ENCODE data around the gene RUFY3. TPM values are rescaled to one million over a fixed set of nuclear protein-coding genes. Genes with fewer than 3 reads are reported as not detected.
"Not testable (repeated sequence)": the region's sequence is repeated elsewhere in the genome, so short reads cannot be mapped to it uniquely, and the experiment has no call there.

RUFY3 gene
- total and polyA plus RNA-seq, 3 experiments from 2014 or later = 10.4 to 14.8 (median 13.8) TPM

DNA sequence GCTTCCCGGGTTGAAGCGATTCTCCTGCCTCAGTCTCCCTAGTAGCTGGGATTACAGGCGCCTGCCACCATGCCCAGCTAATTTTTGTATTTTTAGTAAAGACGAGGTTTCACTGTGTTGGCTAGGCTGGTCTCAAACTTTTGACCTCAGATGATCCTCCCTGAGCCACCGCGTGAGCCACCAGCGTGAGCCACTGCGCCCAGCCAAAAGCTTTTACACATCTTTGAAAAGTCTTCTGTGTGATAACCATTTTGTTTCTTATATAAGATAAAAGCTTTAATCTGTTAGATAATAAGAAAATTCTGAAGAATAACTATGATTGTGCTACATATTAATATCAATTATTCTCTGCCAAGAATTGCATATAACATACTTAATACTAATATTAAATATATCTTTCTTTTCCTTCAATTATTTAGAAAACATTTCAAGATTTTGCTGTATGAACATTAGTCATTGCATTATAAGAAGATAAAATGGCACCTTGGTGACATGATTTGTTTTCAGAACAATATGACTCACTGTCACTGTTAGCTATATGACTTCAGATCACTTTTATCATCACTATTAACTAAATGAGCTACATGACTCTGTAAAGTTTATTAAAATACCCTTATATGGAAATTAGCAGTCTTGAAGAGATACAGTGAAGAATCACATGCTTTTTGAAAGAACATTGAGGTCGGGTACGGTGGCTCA is 33.4 kb downstream of the RUFY3 start:
- Histone ChIP-seq H3K9me3 (ENCODE audit: low read length) (no peaks in the 10 kb centered on the region), H3K36me3 (ENCODE audit: insufficient read depth, low read length) (no peaks in the 10 kb centered on the region), H3K27me3 (ENCODE audit: insufficient read depth, low read length, poor library complexity, severe bottlenecking) (no peaks in the 10 kb centered on the region), H3K27ac (ENCODE audit: low read depth, low read length) (no peak overlapping the region), H3K4me1 (ENCODE audit: insufficient read depth, low read length) (peaks cover 8% of the 10 kb centered on the region), H3K4me3 (ENCODE audit: low read length) (no peak overlapping the region)
- peaks cover 12 to 39% (median 27%) of the 10 kb centered on the region in 3 donors for H3K4me1 Mint-ChIP-seq
- no peaks in the 10 kb centered on the region for H3K27me3 Mint-ChIP-seq
- peaks cover 5 to 6% (median 5%) of the 10 kb centered on the region in 3 donors for H3K36me3 Mint-ChIP-seq
- no peaks in the 10 kb centered on the region for H3K9me3 Mint-ChIP-seq
- POLR2A ChIA-PET = no interaction called here
- no peak overlapping the region for H3K27ac Mint-ChIP-seq
- no peak for DNase-seq
- CTCF ChIA-PET = interaction anchor here (1.7 kb wide), 1 partner anchor 20 kb away, joined by 7 read pairs; no protein-coding TSS in a partner anchor
- no peak overlapping the region for H3K4me3 Mint-ChIP-seq

- H3K4me1 ChIP-seq (ENCODE audit: insufficient read depth, low read length) = peaks cover 8% of the 10 kb centered on the region
- no peaks in the 10 kb centered on the region for H3K9me3 ChIP-seq (ENCODE audit: low read length)
- H3K27ac Mint-ChIP-seq = peak overlapping the region in 6 of 8 donors; percentile 26 to 66 (median 43)
- H3K4me3 Mint-ChIP-seq = peak overlapping the region in 5 of 7 donors; percentile 42 to 68 (median 49)
- no peak overlapping the region for H3K4me3 ChIP-seq (ENCODE audit: low read length)
- DNase-seq = no peak
- ChIA-PET CTCF (interaction anchor here (1.0 to 1.2 kb wide), 4 partner anchors 9 to 74 kb away, joined by 3 to 4 read pairs (median 4); no protein-coding TSS in a partner anchor), POLR2A (interaction anchor here (0.5 to 0.6 kb wide), 2 partner anchors 91 to 142 kb away, joined by 3 to 10 read pairs; no protein-coding TSS in a partner anchor)
- no peaks in the 10 kb centered on the region for H3K36me3 ChIP-seq (ENCODE audit: insufficient read depth, low read length)
- H3K27me3 ChIP-seq (ENCODE audit: insufficient read depth, low read length, poor library complexity, severe bottlenecking) = no peaks in the 10 kb centered on the region
- no peak overlapping the region for H3K27ac ChIP-seq (ENCODE audit: low read depth, low read length)
- peaks cover 10 to 20% (median 12%) of the 10 kb centered on the region in 3 donors for H3K36me3 Mint-ChIP-seq
- H3K27me3 Mint-ChIP-seq = no peaks in the 10 kb centered on the region
- H3K4me1 Mint-ChIP-seq = peaks cover 12 to 23% (median 19%) of the 10 kb centered on the region in 3 donors
- H3K9me3 Mint-ChIP-seq = no peaks in the 10 kb centered on the region
Observed at GRCh38 chr4:70759126-70759525, 37.4 kb downstream of the RUFY3 start.

DNA sequence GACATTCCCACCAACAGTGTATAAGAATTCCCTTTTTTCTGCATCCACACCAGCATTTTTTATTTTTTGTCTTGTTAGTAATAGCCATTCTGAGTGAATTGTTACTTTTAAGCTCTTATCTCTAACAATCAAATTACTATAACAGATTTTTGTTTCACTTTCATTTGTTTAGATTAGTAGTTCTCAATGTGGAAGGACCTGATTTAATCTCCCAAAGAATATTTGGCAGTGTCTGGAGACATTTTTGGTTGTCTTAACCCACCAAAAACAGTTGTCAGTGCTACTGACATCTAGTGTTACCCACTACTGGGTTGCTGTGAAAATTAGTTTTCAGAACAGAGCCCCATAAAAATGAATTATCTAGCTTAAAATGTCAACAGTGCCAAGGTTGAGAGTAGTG is 37.9 kb downstream of the RUFY3 start:
- no peak overlapping the region for H3K27ac ChIP-seq (ENCODE audit: low read depth, low read length)
- peaks cover 12 to 23% (median 19%) of the 10 kb centered on the region in 3 donors for H3K4me1 Mint-ChIP-seq
- peak overlapping the region in 5 of 8 donors; percentile 26 to 66 (median 48) for H3K27ac Mint-ChIP-seq
- ChIA-PET CTCF (interaction anchor here (1.0 to 1.6 kb wide), 3 partner anchors 24 to 56 kb away, joined by 4 read pairs; no protein-coding TSS in a partner anchor), POLR2A (interaction anchor here (0.6 kb wide), 1 partner anchor 92 kb away, joined by 10 read pairs; no protein-coding TSS in a partner anchor)
- no peak overlapping the region for H3K4me3 ChIP-seq (ENCODE audit: low read length)
- H3K36me3 Mint-ChIP-seq = peaks cover 10 to 25% (median 17%) of the 10 kb centered on the region in 3 donors
- no peak for DNase-seq
- H3K4me3 Mint-ChIP-seq = peak overlapping the region in 6 of 7 donors; percentile 40 to 68 (median 48)
- H3K9me3 Mint-ChIP-seq = no peaks in the 10 kb centered on the region
- H3K4me1 ChIP-seq (ENCODE audit: insufficient read depth, low read length) = peaks cover 8% of the 10 kb centered on the region
- H3K27me3 ChIP-seq (ENCODE audit: insufficient read depth, low read length, poor library complexity, severe bottlenecking) = no peaks in the 10 kb centered on the region
- H3K27me3 Mint-ChIP-seq = no peaks in the 10 kb centered on the region
- no peaks in the 10 kb centered on the region for H3K9me3 ChIP-seq (ENCODE audit: low read length)
- no peaks in the 10 kb centered on the region for H3K36me3 ChIP-seq (ENCODE audit: insufficient read depth, low read length)

DNA sequence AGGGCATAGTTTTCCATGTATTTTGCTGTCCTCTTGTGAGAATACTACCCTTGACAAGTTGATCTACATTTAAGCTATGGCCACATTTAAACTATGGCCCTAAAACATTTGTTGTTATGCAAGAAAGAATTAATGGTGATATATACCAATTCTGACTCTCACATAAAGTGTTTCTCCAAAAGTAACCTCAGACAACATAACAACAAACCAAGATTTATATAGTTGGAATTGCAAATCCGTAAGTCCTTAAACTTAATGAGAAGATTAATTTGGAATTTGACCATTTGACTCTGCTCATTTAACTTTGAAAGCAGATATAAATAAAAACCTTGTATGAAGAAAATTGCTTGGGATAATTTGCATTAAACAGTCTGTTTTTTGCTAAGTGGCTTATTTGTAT is 38.9 kb downstream of the RUFY3 start:
- Mint-ChIP-seq H3K27ac (no peak overlapping the region), H3K4me3 (no peak overlapping the region), H3K9me3 (no peaks in the 10 kb centered on the region), H3K36me3 (peaks cover 11 to 30% (median 18%) of the 10 kb centered on the region in 3 donors), H3K27me3 (no peaks in the 10 kb centered on the region), H3K4me1 (peaks cover 12 to 23% (median 19%) of the 10 kb centered on the region in 3 donors)
- Histone ChIP-seq H3K4me3 (ENCODE audit: low read length) (no peak overlapping the region), H3K27me3 (ENCODE audit: insufficient read depth, low read length, poor library complexity, severe bottlenecking) (no peaks in the 10 kb centered on the region), H3K36me3 (ENCODE audit: insufficient read depth, low read length) (no peaks in the 10 kb centered on the region), H3K9me3 (ENCODE audit: low read length) (no peaks in the 10 kb centered on the region), H3K27ac (ENCODE audit: low read depth, low read length) (no peak overlapping the region), H3K4me1 (ENCODE audit: insufficient read depth, low read length) (peaks cover 8% of the 10 kb centered on the region)
- CTCF ChIA-PET = interaction anchor here (1.2 to 1.6 kb wide), 2 partner anchors 25 to 57 kb away, joined by 3 to 4 read pairs; no protein-coding TSS in a partner anchor
- POLR2A ChIA-PET = no interaction called here
- no peak for DNase-seq

GRCh38 chr4:70761276-70761816 is 39.6 kb downstream of the RUFY3 start:
- no peak overlapping the region for H3K4me3 Mint-ChIP-seq
- Histone ChIP-seq H3K4me1 (ENCODE audit: insufficient read depth, low read length) (peaks cover 8% of the 10 kb centered on the region), H3K27me3 (ENCODE audit: insufficient read depth, low read length, poor library complexity, severe bottlenecking) (no peaks in the 10 kb centered on the region), H3K4me3 (ENCODE audit: low read length) (no peak overlapping the region), H3K36me3 (ENCODE audit: insufficient read depth, low read length) (no peaks in the 10 kb centered on the region), H3K9me3 (ENCODE audit: low read length) (no peaks in the 10 kb centered on the region), H3K27ac (ENCODE audit: low read depth, low read length) (no peak overlapping the region)
- ChIA-PET CTCF (interaction anchor here (1.6 kb wide), 1 partner anchor 57 kb away, joined by 4 read pairs; no protein-coding TSS in a partner anchor), POLR2A (no interaction called here)
- no peaks in the 10 kb centered on the region for H3K9me3 Mint-ChIP-seq
- no peak for DNase-seq
- H3K27ac Mint-ChIP-seq = peak overlapping the region in 1 of 8 donors; percentile 8
- H3K4me1 Mint-ChIP-seq = peaks cover 12 to 19% (median 19%) of the 10 kb centered on the region in 3 donors
- H3K27me3 Mint-ChIP-seq = no peaks in the 10 kb centered on the region
- peaks cover 8 to 26% (median 14%) of the 10 kb centered on the region in 3 donors for H3K36me3 Mint-ChIP-seq

DNA sequence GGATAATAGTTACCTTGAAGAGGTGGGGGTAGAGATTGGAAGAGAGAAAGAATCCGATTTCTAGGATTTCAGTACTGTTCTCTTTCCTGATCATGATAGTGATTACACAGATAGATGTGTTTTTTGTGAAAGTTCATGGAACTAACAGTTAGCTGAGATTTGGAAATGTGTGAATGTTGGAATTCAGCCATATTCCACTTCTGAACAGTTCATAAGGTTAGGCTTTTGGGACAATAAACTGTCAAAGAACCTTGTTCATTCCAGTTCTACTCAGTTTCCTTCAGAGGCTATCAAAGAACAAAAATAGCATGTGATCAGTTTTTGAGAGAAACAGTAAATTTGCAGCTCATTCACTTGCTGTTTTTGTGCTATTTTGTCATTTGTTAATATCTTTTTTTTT is 43.6 kb downstream of the RUFY3 start:
- Histone ChIP-seq H3K4me1 (ENCODE audit: insufficient read depth, low read length) (no peaks in the 10 kb centered on the region), H3K4me3 (ENCODE audit: low read length) (no peak overlapping the region), H3K9me3 (ENCODE audit: low read length) (no peaks in the 10 kb centered on the region), H3K36me3 (ENCODE audit: insufficient read depth, low read length) (no peaks in the 10 kb centered on the region), H3K27ac (ENCODE audit: low read depth, low read length) (no peak overlapping the region), H3K27me3 (ENCODE audit: insufficient read depth, low read length, poor library complexity, severe bottlenecking) (no peaks in the 10 kb centered on the region)
- Mint-ChIP-seq H3K36me3 (peaks cover 17 to 52% (median 18%) of the 10 kb centered on the region in 3 donors), H3K9me3 (no peaks in the 10 kb centered on the region), H3K27me3 (no peaks in the 10 kb centered on the region), H3K4me1 (peaks cover 0 to 3% (median 3%) of the 10 kb centered on the region in 3 donors), H3K27ac (no peak overlapping the region), H3K4me3 (no peak overlapping the region)
- DNase-seq = no peak
- ChIA-PET CTCF (no interaction called here), POLR2A (no interaction called here)

- no peaks in the 10 kb centered on the region for H3K9me3 ChIP-seq (ENCODE audit: low read length)
- ChIA-PET CTCF (no interaction called here), POLR2A (no interaction called here)
- Mint-ChIP-seq H3K27ac (no peak overlapping the region), H3K36me3 (peaks cover 17 to 55% (median 19%) of the 10 kb centered on the region in 3 donors), H3K4me3 (no peak overlapping the region), H3K9me3 (no peaks in the 10 kb centered on the region), H3K4me1 (no peaks in the 10 kb centered on the region), H3K27me3 (no peaks in the 10 kb centered on the region)
- no peak overlapping the region for H3K27ac ChIP-seq (ENCODE audit: low read depth, low read length)
- H3K4me1 ChIP-seq (ENCODE audit: insufficient read depth, low read length) = no peaks in the 10 kb centered on the region
- H3K4me3 ChIP-seq (ENCODE audit: low read length) = no peak overlapping the region
- H3K36me3 ChIP-seq (ENCODE audit: insufficient read depth, low read length) = no peaks in the 10 kb centered on the region
- DNase-seq = no peak
- H3K27me3 ChIP-seq (ENCODE audit: insufficient read depth, low read length, poor library complexity, severe bottlenecking) = no peaks in the 10 kb centered on the region
Observed at GRCh38 chr4:70768301-70768948, 46.7 kb downstream of the RUFY3 start.

DNA sequence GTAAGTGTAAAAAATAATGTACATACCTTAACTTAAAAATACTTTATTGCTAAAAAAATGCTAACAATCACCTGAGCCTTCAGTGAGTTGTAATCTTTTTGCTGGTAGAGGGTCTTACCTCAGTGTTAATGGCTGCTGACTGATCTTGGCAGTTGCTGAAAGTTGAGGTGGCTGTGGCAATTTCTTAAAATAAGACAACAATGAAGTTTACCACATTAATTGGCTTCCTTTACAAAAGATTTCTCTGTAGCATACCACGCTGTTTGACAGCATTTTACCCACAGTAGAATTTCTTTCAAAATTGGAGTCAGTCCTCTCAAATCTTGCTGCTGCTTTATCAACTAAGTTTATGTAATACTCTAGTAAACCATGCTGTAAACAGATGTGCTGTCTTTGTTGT is 47.6 kb downstream of the RUFY3 start:
- H3K9me3 Mint-ChIP-seq; H3K4me1 Mint-ChIP-seq; H3K4me3 Mint-ChIP-seq; H3K9me3 ChIP-seq (ENCODE audit: low read length); H3K4me1 ChIP-seq (ENCODE audit: insufficient read depth, low read length); POLR2A ChIA-PET; H3K27ac Mint-ChIP-seq; H3K36me3 ChIP-seq (ENCODE audit: insufficient read depth, low read length); H3K27me3 Mint-ChIP-seq; CTCF ChIA-PET; H3K27ac ChIP-seq (ENCODE audit: low read depth, low read length); H3K27me3 ChIP-seq (ENCODE audit: insufficient read depth, low read length, poor library complexity, severe bottlenecking); H3K4me3 ChIP-seq (ENCODE audit: low read length): not testable (repeated sequence)
- peaks cover 13 to 52% (median 14%) of the 10 kb centered on the region in 3 donors for H3K36me3 Mint-ChIP-seq
- peak in 1 of 5 donors; percentile 21 for DNase-seq
